Cerebellar nuclear complex (tissue), 1 donor: ENCODE measurements around the gene DCANP1.
A peak's percentile ranks its signal among the peaks of the same experiment; 100 is the strongest.

Source experiments
- DNase-seq, 2 experiments: peaks; one replicate each; lab custom pipeline; 2025; lab: John Stamatoyannopoulos, UW

The DCANP1 gene

DNA sequence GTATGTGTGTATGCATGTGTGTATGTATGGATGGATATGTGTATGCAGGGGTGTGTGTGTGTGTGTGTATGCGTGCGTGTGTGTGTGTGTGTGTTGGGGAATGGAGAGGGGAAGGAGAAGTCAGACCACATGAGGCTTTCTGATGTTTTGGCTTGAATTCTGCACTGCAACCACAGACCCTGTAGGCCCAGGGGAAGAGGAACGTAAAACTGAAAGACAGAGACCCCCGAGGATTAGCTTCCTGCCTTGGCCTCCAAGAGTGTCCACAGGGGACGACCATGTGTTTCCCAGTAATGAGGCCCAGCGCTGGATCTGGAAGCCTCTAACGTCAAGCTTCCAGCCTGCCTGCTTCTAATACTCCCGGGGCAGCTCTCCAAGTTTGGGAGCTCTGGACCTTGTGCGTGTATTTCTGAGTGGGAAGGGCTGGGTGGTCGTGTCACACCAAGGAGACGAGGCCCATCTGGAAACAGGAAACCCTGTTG lies 5.8 kb downstream of the DCANP1 start:
- DNase-seq: no peak

DNA sequence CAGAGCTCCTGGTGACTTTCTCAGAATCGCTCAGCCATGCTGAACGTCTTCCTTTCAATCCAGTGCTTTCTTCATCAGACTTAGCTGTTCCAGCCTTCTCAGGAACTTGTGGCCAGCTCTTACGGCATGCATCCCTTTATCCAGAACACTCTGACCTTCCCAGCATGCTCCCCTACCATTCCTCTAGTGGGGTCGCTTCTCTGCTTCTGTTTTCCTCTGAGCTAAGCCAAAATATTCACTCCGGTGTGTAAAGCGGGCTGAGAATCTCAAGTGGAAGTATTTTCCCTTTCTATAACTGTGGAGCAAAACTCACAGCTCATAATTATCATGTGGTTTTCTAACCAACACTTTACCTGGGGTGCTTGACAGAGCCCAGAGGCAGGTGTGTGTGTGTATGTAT lies 6.2 kb downstream of the DCANP1 start:
- DNase-seq: no peak

DNA sequence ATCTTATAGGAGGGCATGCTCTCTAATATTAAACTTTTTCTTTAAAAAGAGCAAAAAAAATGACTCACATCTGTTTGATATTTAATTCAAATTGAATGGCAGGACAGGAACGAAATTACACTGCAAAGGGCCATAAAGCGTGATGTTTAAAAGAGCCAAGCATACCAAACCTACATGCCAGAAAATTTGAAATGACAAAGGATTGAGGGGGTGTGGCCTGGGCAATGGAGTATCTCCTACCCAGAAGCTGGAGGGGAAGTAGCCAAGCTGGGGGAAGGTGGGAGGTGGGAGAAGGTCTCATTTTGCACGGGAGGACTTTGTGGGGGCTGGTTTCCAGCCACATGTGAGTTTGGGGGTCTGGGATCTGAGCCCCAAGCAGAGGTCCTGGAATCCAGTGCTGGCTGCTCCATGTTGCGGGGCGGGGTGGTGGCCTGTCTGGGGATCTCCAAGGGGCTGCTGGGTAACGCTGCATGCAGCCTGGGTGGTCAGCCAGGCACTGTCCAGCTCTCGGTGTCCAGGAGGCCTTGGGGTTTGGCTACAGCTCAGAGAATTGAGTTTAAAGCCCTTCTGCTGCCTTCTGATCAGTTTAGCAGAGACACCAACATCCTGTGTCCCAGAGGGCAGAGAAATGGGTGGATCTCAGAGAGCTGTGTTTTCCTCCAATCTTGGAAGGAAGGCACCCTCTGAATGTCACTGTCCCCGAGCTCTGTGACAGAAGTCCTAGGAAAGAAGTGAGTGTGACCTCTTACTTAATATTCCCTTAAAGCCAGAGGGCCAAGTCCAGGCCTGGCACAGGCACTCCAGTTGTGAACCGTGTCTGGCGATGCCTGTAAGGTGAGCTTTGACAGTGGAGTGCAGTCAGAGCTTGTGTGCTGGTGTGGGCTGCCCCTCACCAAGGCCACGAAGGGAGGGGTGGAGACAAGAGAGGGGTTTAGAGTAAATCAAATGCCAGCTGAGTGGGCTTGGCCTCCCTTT lies 7.6 kb downstream of the DCANP1 start:
- DNase-seq: no peak

DNA sequence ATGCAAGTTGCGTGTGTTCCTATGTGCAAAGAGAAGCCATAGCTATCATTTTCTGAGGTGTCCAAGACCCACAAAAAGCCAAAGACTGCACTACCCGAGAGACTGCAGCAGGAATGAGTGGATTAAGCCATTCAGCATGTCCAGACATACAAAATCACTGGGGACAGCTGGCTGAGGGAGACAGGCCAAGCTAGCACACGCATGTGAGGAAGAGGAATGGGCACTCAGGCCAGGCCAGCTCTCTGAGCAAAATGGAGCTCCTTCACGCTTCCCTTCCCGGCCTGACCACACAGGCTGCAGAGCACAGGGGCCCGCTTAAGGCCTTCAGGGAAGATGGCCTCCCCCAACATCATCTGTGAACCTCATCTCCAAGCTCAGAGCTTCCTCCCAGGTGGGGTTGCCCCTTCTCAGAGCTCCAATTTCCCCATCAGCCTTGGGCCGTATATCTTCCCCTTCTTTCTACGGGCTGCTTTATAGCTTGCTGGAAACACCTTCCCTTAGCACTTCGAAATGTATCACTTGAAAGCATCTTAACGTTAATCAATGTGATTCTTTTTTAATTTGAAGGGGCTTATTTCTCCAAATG lies 8.4 kb downstream of the DCANP1 start:
- no peak for DNase-seq

DNA sequence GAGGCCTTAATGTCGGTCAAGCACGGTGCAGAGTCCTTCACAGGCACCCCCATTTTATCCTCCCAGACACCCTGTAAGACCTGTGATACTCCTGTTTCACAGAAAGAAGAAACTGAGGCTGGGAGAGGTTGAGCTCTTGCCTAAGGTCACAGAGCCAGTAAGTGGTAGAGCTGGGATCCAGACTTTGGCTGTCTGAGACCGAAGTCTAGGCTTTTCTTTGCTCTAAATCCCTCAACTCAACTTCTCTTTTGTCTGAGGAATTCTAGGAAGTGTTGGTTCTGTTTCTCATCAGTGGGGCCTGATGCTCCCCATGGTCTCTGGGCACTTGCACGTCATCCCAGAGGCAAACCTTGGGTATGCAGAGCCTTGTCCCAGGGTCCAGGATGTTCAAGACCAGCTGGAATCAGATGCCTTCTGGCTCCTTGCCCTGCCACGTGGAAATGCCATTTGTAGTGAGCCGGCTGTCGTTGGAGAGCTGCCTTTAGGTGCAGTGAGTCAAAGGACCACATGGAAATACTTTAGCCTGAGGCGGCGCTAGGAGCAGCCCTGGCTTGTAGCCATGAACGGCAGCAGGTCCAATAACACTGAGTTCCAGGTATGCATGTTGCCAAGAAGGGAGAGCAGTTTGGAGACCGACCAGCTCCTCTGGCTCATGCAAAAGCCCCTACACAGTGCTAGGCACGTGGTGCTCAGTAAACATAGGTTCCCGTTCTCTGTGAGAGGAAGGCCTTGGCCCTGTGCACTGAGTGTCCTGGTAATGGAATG lies 9.2 kb downstream of the DCANP1 start:
- peak; percentile 46 to 80 for DNase-seq

DNA sequence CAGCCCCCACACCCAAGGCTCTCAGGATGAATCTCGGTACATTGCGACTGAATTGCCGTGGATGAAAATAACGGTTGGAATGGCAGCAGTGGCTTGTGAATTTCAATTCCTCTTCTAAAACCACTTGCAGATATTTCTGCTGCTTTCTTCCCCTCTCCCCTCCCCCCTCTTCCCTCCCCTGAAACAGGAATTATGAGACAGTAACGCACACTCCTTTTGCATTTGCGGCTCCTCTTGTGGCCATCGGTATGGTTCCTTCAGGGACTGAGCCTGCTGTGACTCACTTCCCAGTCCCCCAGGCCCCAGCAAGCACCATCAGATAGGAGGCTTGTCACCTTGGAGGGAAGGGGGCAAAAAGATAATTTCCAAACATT lies 9.7 kb downstream of the DCANP1 start:
- DNase-seq: no peak

DNA sequence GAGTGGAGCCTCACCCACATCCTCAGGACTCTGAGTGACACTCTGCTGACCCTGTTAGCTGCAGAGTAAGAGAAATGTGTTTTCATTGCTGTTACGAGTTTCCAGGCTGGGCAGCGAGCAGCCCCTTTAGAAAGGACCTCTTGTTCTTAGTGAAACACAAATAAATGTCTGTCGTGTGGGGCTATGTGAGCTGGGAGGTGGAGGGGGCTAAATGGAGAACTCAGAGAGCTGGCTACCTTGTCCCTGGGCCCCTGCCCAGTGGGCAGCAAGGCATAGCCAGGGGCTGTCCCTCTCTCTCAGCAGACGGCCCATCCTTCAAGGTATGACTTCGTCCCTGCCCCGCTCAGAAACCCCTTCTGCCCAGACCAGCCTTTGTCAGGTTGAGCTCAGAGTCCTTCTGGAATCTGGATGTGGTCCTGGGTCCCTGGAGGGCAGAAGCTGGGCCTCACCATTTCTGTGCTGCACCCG lies 10.2 kb downstream of the DCANP1 start:
- no peak for DNase-seq

DNA sequence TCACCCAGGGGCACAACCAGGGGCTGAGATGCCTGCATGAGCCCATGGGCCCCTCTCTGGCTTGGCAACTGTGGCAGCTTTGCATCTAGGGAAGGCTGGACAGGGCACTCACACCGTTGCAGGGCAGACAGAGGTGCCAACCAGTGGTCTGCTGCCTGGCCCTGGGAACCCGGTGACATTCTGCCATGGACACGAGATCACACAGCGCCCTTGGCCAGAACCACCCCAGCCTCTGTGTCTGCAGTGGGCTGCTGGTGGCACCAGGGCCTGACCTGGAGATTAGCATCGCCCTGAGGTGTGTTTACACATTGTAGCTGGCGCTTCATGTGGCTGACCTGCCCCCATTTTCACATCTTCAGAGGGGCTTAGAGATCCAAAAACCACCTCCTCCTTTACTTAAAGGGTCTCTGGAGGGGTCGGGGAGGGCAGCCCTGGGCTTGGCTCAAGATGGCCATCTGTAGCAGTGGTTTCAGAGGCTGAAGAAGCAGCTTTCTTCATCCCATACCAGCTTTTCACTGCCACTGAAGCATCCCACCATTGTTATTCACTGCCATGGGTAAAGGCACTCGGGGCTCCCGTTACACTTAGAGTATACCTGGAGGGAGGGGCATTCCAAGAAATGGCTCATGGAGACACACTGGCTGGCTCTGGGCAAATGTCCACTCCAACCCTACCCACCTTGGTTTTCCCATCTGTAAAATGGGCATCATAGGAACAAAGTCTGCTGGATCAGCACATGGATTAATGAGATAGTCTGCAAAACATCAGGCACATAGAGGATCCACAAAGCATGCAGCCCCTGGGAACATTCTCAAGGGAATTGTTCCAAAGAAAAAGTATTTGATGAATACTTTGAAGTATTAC lies 11.4 kb downstream of the DCANP1 start:
- no peak for DNase-seq

DNA sequence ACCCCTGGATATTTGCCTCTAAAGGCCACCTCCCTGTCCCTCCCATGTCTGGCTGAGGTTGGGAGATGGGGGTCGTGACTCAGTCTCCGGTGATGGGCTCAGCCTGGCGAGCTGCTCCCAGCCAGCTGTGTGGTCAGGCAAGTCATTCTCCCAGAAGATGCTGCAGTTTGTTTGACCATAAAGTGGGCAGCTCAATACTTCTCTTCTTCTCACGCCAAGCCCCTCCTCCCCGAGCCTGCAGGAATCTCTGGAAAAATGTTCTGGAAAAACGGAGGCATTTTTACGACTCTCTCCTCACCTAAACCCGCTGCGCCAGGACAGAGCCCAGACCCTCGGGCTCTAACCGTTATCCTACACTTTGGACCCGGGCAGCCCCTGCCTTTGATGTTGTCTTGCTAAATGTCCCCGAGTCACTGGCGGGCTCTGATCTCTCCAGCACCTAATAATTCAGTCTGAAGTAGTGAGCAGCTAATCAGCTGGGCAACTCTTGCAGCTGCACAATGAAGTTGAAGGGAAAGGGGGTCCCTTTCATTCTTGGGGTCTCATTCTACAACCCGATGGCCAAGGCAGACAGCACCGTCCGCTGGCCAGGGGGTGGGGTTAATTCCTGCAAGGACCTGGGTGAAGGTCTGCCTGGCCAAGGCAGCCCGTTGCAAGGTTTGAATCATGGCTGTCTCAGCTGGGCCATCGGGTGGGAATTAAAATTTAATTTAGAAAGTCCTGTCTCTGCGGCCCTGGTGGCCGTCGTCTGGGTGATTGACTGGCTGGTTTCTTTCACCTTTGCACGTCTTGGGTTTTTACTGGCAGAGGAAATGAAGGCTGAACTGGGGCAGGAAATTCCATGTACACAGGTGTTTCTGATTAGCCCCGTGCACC lies 12.3 kb downstream of the DCANP1 start:
- DNase-seq: no peak

DNA sequence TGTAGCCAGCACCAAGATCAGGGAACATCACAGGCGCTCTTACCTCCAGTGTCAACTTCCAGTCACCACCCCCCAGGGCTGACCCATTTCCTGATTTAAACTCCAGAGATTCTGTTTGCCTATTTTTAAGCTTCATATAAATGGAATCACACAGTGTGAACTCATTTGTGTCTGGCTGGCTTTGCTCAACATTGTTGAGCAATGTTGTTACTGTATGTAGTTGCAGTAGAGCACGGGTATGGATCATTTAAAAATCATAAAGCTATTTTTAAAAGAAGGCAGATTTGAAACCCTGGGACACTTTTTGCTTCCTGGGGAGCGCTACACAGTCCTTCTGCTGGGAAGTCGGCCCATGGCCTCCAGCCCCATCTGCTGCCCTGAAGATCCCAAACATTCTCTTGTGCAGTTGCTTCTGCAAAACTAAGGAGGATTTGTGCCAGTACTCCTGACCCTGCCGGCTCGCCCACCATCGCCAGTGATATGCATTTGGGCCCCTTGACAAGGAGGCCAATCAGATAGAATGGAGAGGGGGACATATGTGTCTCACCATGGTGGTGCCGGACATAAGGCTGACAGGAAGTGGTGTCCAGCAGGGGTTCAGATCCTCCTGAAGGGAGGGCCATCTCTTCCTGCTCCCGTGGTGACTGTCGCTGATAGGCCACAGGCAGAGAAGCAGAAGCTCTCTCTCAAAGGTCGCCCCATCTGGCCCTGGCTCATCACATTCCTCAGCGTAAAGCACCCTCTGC lies 13.3 kb downstream of the DCANP1 start:
- DNase-seq: peak; percentile 30 to 76

DNA sequence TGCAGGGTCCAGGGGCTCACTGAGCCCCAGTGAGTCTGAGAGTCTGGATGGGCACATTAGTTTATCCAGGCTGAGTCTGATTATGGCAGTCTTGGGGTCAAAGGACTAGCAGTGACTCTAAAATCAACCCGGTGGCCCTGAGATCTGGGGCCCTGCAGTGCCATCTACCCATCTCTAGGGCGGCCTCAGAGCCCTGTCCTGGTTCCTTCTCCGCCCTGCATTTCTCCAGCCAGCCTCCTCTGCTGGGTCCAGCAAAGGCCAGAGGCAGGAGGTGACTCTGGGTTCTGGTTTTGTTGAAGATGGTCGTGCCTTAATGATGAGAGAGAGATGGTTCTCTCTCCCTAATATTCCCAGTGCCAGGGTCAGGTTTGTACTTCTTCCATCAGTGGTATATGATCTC lies 15.0 kb downstream of the DCANP1 start:
- no peak for DNase-seq

DNA sequence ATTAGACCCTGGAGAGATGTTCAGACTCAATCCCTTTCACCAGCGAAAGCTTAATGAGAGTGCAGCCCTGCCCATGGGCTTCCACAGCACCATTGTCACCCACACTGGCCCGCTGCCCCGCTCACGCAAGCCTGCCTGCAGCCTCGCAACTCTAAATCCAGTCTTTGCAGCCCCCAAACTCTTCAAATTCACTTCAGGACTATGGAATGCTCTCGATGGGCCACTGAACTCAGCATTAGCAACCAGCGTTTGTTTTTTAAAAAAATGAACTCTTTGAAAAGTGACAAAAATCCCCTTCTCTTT lies 17.1 kb downstream of the DCANP1 start:
- DNase-seq: no peak

DNA sequence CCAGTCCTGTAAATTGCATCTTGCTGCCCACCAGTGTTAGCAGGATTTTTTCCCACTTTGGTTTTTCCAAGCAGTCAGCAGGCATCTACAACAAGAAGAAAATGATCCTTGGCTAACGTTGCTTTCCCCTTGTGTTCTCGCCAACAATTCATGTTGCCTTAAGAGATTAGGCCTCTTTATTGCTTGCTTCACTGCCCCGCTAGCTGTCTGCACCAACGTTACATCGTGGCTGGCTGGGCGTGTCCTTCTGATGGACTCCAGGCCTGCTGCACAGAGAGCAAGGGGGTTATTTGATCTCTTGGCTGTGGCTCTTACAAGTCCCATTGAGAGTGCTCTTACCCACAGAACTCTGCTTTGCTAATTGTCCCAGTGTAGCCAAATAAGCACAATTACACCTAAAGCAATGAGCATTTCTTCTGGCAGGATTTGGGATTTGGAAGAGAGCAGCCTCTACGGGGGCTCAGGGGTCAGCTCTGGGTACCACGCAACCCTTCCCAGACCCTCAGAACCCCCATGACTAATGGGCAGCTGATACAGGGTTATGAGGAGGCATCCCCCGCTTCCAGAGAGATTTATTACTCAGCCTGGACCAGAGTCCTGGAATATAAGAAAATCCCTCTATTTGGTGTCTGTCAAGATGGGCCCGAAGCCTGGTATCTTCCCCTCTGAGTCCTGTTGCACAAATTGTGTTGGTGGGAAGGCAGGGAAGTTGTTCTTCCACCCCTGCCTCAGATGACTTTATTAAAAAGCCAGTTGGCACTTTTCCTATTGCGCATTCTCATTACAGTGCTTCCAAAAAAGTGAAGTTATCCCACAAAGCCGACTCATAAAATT lies 17.6 kb downstream of the DCANP1 start:
- DNase-seq: no peak

DNA sequence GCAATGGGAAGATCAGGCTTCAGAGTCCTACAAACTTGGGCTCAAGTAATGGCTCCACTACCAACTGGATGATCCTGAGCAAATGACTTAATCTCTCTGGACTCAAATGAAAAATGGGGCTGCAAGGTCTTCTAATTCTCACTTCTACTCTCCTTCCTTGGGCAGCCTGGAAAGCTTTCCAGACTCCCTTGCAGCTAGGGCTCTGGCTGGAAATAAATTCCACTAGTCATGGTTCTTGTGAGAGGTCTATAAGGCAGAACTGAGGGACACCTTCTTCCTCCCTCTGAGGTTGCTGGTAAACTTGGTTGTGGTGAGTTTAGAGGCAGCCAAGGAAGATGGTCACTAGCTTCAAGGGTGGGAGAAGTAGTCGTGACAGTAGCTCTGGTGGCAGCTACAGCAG lies 18.6 kb downstream of the DCANP1 start:
- no peak for DNase-seq

DNA sequence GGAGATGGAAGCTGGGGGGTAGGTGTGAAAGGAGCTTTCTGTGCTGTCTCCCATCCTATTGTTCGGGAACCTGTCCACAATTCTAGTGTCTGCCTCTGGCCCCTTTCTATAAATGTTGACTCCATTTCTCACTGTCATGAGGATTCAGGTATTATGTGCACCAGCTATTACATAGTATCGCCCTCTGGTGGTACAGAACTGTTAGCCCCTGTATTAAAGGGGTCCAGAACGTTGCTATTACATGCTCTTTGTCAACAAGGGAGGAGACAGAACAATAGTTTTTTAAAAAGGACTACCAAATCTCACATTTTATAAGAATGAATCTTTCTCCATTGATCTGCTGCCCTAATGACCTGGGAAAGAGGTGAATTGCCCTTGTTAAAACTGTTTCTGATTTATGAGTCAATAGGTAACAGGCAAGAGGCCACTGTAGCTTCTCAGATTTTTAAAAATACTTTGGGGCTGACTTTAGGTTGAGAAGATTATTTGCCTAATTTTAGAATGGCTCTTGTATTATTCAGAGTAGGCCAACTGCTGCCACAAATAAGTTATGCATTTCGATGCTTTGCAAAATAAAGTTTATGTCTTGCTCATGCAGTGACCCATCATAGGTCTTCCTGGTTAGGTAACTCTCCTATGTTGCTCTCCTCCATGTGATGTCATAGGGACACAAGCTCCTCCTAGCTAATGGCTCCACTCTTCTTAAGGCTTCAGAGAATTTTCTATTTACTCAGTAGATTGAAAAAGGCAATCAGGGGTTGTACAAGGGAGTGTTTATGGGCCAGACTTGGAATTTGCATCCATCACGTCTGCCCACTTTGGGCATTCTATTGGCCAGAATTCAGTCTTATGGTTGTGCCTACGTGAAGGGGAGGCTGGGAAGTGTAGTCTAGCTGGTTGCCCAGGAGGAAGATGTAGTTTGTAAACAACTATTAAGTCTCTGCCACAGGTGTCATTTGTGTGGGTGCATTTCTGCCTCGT lies 20.8 kb downstream of the DCANP1 start:
- no peak for DNase-seq

DNA sequence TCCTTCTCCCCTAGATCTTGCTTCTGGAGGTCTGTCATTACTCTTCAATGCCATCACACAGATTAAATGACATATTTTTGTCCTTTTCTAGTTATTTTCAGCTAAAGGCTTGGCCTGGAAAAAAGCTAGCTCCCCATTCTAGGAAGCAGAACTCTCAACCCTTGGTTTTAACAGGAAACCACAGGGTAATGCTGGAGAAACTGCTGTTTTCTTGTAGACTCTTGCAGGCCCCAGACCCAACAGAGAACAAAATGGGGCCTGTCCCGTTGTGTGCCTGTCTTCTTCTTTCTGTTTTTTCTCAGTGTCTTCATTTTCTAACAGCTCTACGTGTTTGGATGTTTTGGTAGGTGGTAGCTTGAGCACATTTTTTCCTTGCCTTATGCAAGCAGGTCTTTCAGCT lies 21.5 kb downstream of the DCANP1 start:
- no peak for DNase-seq

DNA sequence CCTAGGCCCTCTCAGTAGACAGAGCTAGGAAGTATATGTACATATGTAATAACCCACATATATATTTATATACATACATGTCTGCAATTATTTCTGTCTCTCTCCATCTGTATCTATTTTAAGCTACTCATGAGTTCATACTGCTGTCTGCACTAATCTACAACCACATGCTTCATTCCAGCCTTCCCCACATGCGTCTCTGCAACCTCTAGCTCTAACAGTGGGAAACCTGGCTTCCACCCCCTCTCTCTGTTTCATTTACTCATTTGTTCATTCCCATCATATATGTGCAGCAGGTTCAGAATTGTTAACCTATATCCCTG lies 23.3 kb downstream of the DCANP1 start:
- DNase-seq: no peak
